GM19035 (cell line): ENCODE results near the gene DLG2.
A peak's percentile ranks its signal among the peaks of the same experiment; 100 is the strongest.

Experiments
- ATAC-seq: cut with Tn5 transposase; IDR thresholded peaks from one replicate; pipeline ENCODE4 v1.9.1; 2021; ENCODE audit not compliant: unreplicated experiment

Gene DLG2

GRCh38 chr11:83990160-83990733, 1636.9 kb downstream of the DLG2 start:
- ATAC-seq: no peak

- no peak for ATAC-seq
These were observed 1644.3 kb downstream of the DLG2 start for GRCh38 chr11:83982825-83983224.

- no peak for ATAC-seq
These were observed 1647.6 kb downstream of the DLG2 start for GRCh38 chr11:83979593-83979992.

- no peak for ATAC-seq
These were observed 1648.2 kb downstream of the DLG2 start for GRCh38 chr11:83978942-83979341.

- no peak for ATAC-seq
These were observed 1651.1 kb downstream of the DLG2 start for GRCh38 chr11:83976086-83976485.

- ATAC-seq: no peak
These were observed 1654.6 kb downstream of the DLG2 start for GRCh38 chr11:83972536-83972935.

- ATAC-seq: no peak
These were observed 1656.1 kb downstream of the DLG2 start for GRCh38 chr11:83971063-83971462.

GRCh38 chr11:83970061-83970671, 1657.0 kb downstream of the DLG2 start:
- peak; percentile 85 for ATAC-seq

- no peak for ATAC-seq
These were observed 1669.9 kb downstream of the DLG2 start for GRCh38 chr11:83957038-83957900.

- ATAC-seq: no peak
These were observed 1670.9 kb downstream of the DLG2 start for GRCh38 chr11:83956119-83956697.

GRCh38 chr11:83954780-83955179, 1672.4 kb downstream of the DLG2 start:
- no peak for ATAC-seq

GRCh38 chr11:83951521-83951920, 1675.6 kb downstream of the DLG2 start:
- ATAC-seq: no peak

- ATAC-seq: no peak
These were observed 1678.9 kb downstream of the DLG2 start for GRCh38 chr11:83948200-83948599.

- no peak for ATAC-seq
These were observed 1681.2 kb downstream of the DLG2 start for GRCh38 chr11:83945976-83946375.

GRCh38 chr11:83941050-83941449, 1686.1 kb downstream of the DLG2 start:
- no peak for ATAC-seq

GRCh38 chr11:83938148-83938547, 1689.0 kb downstream of the DLG2 start:
- no peak for ATAC-seq

GRCh38 chr11:83933008-83933407, 1694.1 kb downstream of the DLG2 start:
- ATAC-seq: no peak

- ATAC-seq: no peak
These were observed 1699.7 kb downstream of the DLG2 start for GRCh38 chr11:83927422-83927821.

- no peak for ATAC-seq
These were observed 1702.2 kb downstream of the DLG2 start for GRCh38 chr11:83924795-83925542.

GRCh38 chr11:83923961-83924360, 1703.2 kb downstream of the DLG2 start:
- ATAC-seq: no peak

GRCh38 chr11:83922953-83923352, 1704.2 kb downstream of the DLG2 start:
- no peak for ATAC-seq
